Subcutaneous adipose tissue (tissue), 4 donors: ENCODE measurements around the gene NFKBIL1. TPM values are rescaled to one million over a fixed set of nuclear protein-coding genes. Genes with fewer than 3 reads are reported as not detected.

Source experiments
- CTCF ChIP-seq: fragments of 450-650 bp; IDR thresholded peaks from one replicate; pipeline ENCODE4 v1.5.1; 2016; ENCODE audit warnings: low read depth, mild to moderate bottlenecking, control low read depth, antibody characterized with exemption, moderate library complexity
- total RNA-seq, 4 donors: library from RNA; depleted of rRNA; stranded (reverse); fragments of >200 nt; gene quantifications; one replicate each; pipeline ENCODE4 v1.1.0, GENCODE V29; 2016

The NFKBIL1 gene
- total RNA-seq, 4 donors from 2014 or later: 5.2 to 54.4 (median 28.1) TPM

- no peak for TF ChIP-seq CTCF
These were observed 22.6 kb downstream of the NFKBIL1 start for GRCh38 chr6:31569861-31570536.

GRCh38 chr6:31572041-31572911 lies 24.9 kb downstream of the NFKBIL1 start, which contains the start of gene LTA:
LTA (plus strand) TSS chr6:31572289; CDS start chr6:31572743, 454 bp downstream.
- no peak for TF ChIP-seq CTCF

GRCh38 chr6:31573239-31574105 lies 26.1 kb downstream of the NFKBIL1 start:
- TF ChIP-seq CTCF: no peak

- TF ChIP-seq CTCF: no peak
These were observed 27.0 kb downstream of the NFKBIL1 start for GRCh38 chr6:31574106-31575061.

GRCh38 chr6:31575335-31575901 lies 28.0 kb downstream of the NFKBIL1 start, which contains the start of gene TNF:
TNF (plus strand) TSS chr6:31575565; CDS start chr6:31575742, 177 bp downstream.
- no peak for TF ChIP-seq CTCF
